ENCODE results near the gene BUD23.
"Not testable (repeated sequence)": the region's sequence is repeated elsewhere in the genome, so short reads cannot be mapped to it uniquely, and the experiment has no call there.

Gene BUD23

DNA sequence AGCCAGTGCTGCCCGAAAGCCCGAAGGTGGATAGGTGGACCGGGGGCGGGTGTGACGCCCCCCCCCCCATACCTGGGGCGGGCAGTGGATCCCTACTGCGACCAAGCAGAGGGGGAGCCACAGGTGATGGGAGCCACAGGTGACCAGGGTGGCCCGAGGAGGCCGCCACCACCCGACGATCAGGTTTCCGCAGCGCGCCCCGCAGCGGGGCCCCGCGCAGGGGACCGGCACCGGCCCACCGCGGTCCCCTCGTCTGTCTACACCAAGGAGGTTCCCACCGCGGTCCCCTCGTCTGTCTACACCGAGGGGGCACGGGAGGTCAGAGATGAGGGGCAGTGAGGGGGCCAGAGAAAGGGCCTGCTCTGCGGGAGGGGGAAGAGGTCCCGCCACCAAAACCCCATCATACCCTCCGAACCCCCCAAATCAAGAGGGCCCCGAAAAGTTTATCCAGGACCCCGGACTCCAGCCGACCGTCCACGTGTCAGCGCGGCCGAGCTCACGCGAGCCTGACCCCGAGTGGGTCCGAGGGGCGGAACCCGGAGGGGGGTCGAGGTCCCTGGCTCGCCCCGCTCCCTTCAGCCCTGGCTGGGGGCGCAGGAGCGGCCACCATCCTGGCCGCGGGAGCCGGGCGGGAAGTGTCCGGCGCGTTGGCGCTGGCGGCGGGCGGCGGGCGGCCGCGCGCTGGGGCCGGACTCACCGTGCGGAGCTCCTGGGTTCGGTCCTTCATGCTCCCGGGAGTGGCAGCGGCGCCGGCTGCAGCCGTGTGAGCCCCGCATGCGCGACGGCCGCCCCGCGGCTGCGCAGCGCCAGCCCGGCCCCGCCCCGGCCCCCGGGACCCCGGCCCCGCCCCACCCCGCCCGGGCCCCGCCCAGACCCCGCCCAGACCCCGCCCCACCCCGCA is 35.8 kb downstream of the BUD23 start, which contains the start of gene STX1A:
STX1A (minus strand) TSS at position 765 of the 901 bp plus-strand sequence; CDS start at position 727, 38 bp downstream.
- DNase-seq (ENCODE audit: low spot score): peak; percentile 92

DNA sequence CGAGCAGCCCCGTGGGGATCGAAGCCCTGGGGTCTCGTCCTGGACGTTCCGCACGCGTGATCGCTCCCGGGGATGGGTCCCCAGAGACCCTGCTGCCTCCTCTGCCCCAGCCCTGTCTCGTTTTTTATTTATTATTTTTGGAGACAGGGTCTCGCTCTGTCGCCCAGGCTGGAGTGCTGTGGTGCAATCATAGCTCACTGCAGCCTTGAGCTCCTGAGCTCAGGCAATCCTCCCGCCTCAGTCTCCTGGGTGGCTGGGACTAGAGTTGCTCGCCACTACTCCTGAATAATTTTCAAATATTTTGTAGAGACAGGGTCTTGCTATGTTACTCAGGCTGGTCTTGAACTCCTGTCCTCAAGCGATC is 36.4 kb downstream of the BUD23 start:
- no peak for FAIRE-seq
- DNase-seq (ENCODE audit: low spot score): no peak

More for the DNA sequence above, 35.8 kb downstream of the BUD23 start, which contains the start of gene STX1A:
- FAIRE-seq: no peak

DNA sequence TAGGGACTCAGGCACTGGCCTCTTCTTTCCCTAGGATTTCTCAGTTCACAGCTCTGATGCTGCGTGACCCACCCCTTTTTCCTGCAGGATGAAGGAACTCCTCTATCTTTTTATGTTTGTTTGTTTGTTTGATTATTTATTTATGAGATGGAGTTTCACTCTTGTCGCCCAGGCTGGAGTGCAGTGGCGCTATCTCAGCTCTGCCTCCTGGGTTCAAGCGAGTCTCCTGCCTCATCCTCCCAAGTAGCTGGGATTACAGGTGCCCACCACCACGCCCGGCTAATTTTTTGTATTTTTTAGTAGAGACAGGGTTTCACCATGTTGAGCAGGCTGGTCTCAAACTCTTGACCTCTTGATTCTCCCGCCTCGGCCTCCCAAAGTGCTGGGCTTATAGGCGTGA is 37.0 kb downstream of the BUD23 start:
- not testable (repeated sequence) for FAIRE-seq; DNase-seq (ENCODE audit: low spot score)

DNA sequence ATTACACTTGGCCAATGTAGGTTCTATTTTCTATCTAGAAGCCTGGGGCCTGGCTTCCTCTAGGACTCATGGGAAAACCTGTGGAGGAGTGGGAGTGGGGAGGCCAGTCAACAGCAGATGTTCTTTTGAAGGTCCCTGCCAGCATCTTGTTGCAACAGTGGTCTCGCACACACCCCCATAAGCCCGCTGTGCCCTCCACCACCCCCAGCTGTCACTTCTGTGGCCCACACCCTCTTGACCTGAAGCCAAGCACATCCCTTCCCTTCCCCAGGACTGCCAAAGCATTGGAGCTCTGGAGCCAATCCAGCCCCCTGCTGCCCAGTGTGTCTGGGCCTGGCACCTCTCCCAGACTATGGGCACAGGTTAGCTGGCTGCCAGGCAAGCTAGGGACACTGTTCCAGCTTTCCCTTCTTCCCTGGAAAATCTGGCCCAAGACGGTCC is 38.0 kb downstream of the BUD23 start:
- DNase-seq (ENCODE audit: low spot score): no peak
- FAIRE-seq: no peak

DNA sequence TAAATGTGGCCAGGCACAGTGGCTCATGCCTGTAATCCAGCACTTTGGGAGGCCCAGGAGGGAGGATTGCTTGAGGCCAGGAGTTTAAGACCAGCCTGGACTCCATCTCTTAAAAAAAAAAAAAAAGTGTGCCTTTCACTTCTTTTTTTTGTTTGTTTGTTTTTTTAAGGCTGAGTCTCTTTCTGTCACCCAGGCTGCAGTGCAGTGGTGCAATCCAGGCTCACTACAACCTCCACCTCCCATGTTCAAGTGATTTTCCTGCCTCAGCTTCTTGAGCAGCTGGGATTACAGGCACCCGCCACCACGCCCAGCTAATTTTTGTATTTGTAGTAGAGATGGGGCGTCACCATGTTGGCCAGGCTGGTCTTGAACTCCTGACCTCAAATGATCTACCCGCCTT is 38.8 kb downstream of the BUD23 start:
- not testable (repeated sequence) for FAIRE-seq; DNase-seq (ENCODE audit: low spot score)

DNA sequence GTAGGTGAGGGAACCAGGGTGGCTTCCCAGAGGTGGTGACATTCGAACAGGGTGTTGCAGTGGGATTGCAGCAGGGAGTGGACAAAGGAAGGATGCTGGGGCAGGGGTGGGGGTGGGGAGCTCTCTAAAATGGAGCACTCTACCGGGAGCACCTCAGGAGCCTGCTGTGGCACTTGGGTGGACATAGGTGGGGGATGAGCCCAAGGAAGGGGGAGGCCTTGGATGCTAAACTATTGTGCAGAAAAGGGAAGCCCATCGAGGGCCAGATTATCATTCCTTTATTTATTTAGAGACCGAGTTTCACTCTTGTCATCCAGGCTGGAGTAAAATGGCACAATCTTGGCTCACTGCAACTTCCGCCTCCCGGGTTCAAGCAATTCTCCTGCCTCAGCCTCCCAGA is 39.4 kb downstream of the BUD23 start:
- no peak for FAIRE-seq
- DNase-seq (ENCODE audit: low spot score): no peak

DNA sequence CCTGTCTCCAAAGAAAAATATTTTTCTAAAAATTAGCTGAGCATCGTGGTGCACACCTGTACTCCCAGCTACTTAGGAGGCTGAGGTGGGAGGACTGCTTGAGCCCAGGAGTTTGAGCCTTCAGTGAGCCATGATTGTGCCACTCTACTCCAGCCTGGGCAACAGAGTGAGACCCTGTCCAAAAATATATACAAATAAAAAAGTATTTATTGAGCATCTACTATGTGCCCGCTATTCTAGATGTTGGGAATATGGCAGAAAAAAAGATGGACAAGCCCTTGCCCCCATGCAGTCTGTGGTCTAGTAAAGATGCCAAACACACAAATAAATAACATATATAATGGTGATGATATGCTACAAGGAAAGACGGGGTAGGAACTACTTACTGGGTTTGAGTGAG is 40.4 kb downstream of the BUD23 start:
- FAIRE-seq: no peak
- no peak for DNase-seq (ENCODE audit: low spot score)

DNA sequence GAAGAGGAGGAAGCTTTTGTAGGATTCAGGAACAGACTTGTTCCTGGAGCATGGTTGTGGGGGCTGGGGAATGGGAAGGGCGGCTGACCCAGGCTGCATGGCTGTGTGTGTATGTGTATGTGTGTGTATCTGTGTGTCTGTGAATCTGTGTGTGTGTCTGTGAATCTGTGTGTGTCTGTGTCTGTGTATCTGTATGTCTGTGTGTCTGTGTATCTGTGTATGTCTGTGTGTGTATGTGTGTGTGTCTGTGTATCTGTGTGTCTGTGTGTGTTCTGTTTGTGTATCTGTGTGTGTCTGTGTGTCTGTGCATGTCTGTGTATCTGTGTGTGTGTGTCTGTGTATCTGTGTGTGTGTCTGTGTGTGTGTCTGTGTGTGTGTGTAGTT is 42.7 kb downstream of the BUD23 start:
- DNase-seq (ENCODE audit: low spot score): no peak
- peak; percentile 48 for FAIRE-seq

DNA sequence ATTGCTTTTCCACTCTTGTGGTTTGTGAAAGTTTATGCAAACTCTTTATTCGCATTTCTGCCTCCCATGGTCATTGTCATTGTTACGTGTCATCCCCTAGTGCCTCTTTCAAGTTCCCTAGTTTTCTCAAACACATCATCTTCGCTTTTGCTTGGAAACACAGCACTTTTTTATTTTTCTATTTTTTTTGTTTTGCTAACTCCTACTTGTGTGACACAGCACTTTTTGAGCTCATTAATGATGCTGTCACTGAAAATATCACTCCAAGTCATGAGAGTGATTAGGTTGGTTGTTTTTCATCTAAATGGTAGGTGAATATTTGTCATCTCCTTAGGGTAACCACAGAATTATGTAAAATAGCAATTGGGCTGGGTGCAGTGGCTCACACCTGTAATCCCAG is 44.6 kb downstream of the BUD23 start:
- no peak for DNase-seq (ENCODE audit: low spot score)
- FAIRE-seq: no peak

DNA sequence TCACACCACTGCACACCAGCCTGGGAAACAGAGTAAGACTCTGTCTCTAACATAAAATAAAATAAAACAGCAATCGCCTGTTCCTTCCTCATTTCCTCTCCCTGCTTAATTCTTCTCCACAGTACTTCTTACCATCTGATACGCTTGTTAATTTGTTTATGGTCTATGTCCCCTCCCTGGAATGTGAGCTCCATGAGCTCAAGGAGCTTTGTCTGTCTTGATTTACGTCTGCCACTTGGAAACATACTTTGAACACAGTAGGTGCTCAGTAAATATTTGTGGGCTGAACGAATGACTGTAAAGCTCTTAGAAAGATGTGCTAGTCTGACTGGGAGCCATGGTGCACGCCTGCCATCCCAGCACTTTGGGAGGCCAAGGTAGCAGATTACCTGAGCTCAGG is 45.2 kb downstream of the BUD23 start:
- DNase-seq (ENCODE audit: low spot score) (no peak), FAIRE-seq (no peak)

DNA sequence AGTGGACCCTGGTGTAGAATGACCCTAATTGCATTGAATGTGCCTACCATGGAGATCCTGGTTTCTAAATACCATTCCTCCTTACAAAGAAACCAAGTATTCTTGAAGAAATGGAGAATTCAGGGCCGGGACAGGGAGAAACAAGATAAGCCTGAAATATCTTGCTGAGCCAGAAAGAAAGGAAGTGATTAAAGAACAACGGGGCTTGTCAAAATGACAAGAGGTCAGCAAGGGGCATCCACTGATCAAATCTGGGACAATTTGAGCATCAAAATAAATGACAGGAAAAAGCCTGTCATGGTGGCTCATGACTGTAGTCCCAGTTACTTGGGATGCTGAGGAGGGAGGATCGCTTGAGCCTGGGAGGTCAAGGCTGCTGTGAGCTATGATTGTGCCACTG is 47.1 kb downstream of the BUD23 start:
- DNase-seq (ENCODE audit: low spot score) (no peak), FAIRE-seq (no peak)

DNA sequence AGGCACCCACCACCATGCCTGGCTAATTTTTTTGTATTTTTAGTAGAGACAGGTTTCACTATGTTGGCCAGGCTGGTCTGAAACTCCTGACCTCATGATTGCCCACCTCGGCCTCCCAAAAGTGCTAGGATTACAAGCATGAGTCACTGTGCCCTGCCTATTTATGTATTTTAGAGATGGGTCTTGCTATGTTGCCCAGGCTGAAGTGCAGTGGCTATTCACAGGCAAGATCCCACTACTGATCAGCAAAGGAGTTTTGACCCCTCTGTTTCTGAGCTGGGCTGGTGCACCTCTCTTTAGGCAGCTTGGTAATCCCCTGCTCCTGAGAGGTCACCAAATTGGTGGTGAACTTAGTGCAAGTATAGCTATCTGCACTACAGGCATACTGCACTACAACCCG is 49.0 kb downstream of the BUD23 start:
- no peak for DNase-seq (ENCODE audit: low spot score)
- no peak for FAIRE-seq

DNA sequence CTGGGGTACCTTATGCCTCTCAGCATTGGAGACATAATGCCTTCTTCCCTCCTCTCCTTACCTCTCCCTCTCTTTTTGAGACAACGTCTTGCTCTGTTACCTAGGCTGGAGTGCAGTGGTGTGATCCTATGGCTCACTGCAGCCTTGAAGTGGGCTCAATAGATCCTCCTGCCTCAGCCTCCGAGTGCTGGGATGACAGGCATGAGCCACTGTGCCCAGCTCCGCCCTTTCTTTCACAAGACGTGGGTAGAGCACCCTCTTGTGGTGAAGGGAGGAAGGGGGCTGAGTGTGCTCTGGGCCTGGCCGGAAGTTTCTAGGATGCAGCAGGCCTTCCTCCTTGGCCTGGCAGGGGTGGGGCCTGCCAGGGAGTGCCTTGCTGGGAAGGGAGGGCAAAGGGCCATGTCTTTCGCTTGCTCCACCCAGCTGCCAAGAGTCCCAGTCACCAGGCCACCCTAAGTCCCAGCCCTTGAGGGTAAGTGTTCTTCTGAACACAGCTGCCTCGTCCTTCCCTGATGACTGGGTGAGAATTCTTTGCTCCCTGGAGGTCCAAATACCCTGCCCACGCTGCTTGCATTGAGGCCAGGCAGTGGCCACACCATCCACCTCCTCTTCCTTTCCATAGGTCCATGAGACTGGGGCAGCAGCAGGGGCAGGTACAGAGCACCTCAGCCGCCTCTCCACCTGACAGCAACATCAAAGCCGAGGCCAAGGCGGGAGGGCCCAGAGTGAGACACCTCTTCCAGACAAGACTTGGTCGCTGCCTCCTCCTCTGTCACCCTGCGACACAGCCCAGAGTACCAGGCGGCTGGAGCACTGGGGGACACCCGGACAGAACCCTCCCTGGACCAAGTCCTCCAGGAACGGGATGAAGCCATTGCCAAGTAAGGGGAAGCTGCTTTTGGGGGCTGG is 51.5 kb downstream of the BUD23 start:
- peak; percentile 91 for DNase-seq (ENCODE audit: low spot score)
- peak; percentile 76 for FAIRE-seq

DNA sequence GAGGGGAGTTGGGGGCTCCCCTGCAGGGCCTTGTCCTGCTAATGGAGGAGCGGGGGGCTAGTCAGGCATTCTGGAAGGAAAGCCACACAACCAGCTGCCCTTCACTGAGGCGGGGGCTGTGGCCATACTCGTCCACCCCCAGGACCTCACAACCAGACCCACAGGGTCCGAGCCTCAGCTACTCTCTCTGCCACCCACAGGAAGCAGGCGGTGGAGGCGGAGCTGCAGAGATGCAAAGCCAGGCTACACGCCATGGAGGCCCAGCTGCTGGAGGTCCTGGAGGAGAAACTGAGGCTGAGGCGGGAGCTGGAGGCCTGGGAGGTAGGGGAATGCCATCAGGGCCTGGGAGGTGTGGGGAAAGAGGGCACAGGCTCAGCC is 52.1 kb downstream of the BUD23 start:
- FAIRE-seq: no peak

DNA sequence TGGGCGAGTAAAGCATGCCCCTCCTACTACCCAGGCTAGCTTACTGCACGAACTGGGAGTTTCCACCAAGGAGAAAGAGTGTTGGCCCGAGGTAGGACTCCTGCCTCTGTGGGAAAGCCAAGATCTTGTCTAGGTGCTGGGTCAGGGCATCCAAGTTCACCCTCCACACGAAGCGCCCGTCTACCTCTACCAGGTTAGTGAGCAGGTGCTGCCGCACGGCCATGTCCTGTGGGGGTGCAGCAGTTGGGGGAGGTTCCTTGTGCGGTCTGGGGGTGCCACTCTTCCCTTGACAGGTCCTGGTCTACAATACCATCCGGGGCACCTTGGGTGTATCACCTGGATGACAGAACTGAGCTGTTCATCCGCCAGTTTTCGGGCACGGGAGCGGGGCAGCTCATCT is 53.5 kb downstream of the BUD23 start:
- DNase-seq (ENCODE audit: low spot score) (no peak), FAIRE-seq (no peak)

More for the DNA sequence above, 52.1 kb downstream of the BUD23 start:
- no peak for DNase-seq (ENCODE audit: low spot score)

DNA sequence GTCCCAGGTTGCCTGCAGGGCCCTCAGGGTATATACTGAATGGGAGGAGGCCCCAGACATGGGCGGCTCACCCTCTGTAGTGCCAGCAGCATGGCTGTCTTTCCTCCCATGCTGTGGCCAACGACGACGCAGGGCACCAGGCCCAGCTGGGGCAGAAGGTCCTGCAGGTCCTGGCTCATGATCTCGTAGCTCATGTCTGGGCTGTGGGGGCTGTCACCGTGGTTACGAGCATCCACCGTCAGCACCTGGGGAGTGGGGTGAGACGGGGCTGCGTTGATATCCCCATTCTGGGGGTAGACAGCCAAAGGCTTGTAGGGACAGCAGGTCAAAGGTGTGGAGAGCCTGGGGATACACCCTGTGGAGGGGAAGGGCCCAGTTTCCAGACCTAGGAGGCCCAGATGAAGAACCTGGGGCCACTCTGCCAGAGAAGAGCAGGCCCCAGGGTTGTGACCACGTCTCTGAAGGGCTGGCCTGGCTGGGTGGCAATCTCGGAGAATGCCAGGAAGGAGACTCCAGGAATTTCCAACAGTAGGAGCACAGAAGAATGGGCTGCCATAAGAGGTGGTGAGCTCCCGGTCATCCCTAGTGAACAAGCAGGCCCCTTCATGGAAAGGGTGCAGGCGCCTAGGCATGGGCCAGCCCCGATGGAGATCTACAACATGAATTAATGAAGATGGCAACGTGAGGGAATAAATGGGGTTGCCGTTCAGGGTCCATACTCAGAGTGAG is 54.3 kb downstream of the BUD23 start:
- no peak for FAIRE-seq
- no peak for DNase-seq (ENCODE audit: low spot score)

DNA sequence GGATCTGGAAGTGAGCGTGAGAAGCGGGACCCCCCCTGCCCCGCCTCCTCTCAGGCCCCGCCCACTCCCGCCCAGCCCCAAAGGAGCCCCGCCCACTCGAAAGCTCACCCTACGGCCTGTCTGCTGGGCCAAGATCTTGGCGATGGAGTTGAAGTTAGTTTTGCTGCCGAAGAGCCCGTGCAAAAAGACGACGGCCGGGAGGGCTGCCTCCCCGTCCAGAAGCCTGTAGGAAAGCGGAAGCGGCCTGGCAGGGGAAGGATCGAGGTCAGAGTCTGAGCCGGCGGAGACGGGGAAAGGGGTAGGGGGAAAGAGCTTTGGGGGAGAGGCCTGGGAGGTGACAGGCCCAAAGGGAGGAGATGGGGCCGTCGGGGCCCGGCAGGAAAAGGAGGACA is 54.8 kb downstream of the BUD23 start:
- no peak for FAIRE-seq
- peak; percentile 85 for DNase-seq (ENCODE audit: low spot score)

DNA sequence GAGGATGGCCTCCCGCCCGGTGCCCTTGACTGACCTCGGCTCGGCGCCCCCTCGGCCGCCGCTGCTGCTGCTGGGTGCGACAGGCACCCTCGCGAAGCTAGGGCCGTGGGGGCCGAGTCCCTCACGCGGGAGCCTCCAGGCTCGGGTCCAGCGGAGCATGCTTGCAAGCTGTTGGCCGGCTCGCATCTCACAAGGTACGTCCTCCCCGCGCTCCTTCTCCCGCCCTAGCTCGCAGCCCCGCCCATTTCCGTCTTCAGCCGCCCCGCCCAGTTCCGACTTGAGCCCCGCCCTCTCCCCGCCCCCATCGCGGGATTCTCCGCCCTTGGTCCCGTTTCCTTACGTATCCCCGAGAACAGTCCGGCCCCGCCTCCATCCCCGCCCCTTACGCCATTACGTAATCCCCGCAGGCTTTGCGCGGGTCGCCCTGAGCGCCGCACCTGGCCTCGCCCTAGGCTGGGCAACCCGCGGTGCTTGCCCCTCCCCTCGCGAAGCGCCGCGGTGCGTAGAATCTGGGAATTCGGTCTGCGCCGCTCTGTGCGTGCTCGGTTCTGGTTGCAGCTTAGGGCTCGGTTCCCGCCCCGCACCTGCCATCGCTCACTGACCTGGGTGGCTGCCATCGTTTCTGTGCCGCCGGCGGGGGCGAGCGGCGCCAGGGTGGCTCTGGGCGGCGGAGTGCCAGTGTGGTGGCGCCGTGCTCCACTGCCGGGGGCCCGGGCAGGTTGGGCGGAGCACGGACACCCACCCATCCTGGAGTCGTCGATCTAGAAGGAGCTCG is 55.4 kb downstream of the BUD23 start, which contains the start of gene ABHD11:
ABHD11 (minus strand) TSS at position 191 of the 775 bp plus-strand sequence; CDS start at position 159, 32 bp downstream.
- peak; percentile 95 for FAIRE-seq

DNA sequence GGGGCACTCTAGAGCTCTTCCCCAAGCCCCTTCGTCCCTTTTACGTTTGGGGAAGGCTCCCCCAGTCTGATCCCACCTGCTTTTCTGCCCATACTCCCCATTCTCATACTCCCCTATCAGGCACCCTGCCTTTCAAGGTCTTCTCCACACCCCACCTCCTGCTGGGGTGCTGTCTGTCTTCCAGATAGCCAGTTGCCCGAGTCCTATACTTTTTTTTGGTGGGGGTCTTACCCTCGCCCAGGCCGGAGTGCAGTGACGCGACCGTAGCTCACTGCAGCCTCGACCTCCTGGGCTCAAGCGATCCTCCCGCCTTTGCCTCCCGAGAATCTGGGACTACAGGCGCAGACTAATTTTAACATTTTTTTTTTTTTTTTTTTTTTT is 56.0 kb downstream of the BUD23 start:
- no peak for FAIRE-seq
- DNase-seq (ENCODE audit: low spot score): no peak

More for the DNA sequence above, 55.4 kb downstream of the BUD23 start, which contains the start of gene ABHD11:
- peak; percentile 98 for DNase-seq (ENCODE audit: low spot score)

DNA sequence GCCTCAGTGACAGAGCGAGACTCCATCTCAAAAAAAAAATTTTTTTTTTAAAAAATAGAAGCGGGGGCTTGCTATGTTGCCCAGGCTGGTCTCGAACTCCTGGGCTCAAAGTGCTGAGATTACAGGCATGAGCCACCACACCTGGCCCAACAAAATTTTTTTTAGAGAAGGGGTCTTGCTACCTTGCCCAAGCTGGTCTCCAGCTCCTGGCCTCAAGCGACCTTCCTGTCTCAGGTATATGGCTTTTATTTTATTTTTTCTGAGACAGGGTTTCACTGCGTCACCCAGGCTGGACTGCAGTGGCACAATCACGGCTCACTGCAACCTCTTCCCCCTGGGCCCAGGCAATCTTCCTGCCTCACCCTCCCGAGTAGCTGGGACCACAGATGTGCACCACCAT is 56.8 kb downstream of the BUD23 start:
- no peak for DNase-seq (ENCODE audit: low spot score)
- no peak for FAIRE-seq

All from urothelium cell line (cell line).